Measurements from ENCODE around the gene NAA60.

GRCh38 chr16:3529175-3529574, 85.7 kb downstream of the NAA60 start:
- TF ChIP-seq CTCF (IDR thresholded peaks at IDR 0.05) = no peak
- TF ChIP-seq EP300 (IDR thresholded peaks at IDR 0.05; ENCODE audit: borderline replicate concordance in 1 of 2, low read depth in 1 of 2, low read length in 1 of 2) = no peak
- no peak for TF ChIP-seq SMC3 (IDR thresholded peaks at IDR 0.05; ENCODE audit: low read depth, low read length)
